Trophoblast cell (in vitro differentiated cells and primary cell): Measurements from ENCODE around the gene INTS14.

Source experiments
- DNase-seq, 2 donors: peaks; one replicate each; pipeline ENCODE4 v3.0.0-alpha.2; 2016
- H2AFZ ChIP-seq: 2 replicates; pipeline ENCODE4 v1.6.1; 2013; ENCODE audit warnings: low read length, moderate library complexity, mild to moderate bottlenecking; ENCODE audit not compliant: insufficient read depth, poor library complexity
- H2AK5ac ChIP-seq: 2 replicates; pipeline ENCODE4 v1.6.1; 2013; ENCODE audit warnings: mild to moderate bottlenecking, low read length
- H2BK120ac ChIP-seq: 2 replicates; pipeline ENCODE4 v1.6.1; 2013; ENCODE audit warnings: low read length, mild to moderate bottlenecking, moderate library complexity; ENCODE audit not compliant: insufficient read depth, poor library complexity
- H2BK12ac ChIP-seq: 2 replicates; pipeline ENCODE4 v1.6.1; 2013; ENCODE audit warnings: mild to moderate bottlenecking, low read length, moderate library complexity
- H2BK5ac ChIP-seq: 2 replicates; pipeline ENCODE4 v1.6.1; 2013; ENCODE audit warnings: low read length, low read depth, moderate library complexity, mild to moderate bottlenecking; ENCODE audit not compliant: poor library complexity
- H3K14ac ChIP-seq: 2 replicates; pipeline ENCODE4 v1.6.1; 2013; ENCODE audit warnings: mild to moderate bottlenecking, low read length
- H3K18ac ChIP-seq: 2 replicates; pipeline ENCODE4 v1.6.1; 2013; ENCODE audit warnings: mild to moderate bottlenecking, low read length
- H3K23ac ChIP-seq: 2 replicates; pipeline ENCODE4 v1.6.1; 2013; ENCODE audit warnings: low read length
- H3K27ac ChIP-seq: 2 replicates; pipeline ENCODE4 v1.5.1; 2013; ENCODE audit warnings: low read depth, mild to moderate bottlenecking, inconsistent platforms, low read length, moderate library complexity
- H3K27me3 ChIP-seq: 2 replicates; pipeline ENCODE4 v1.6.1; 2013; ENCODE audit warnings: inconsistent platforms, mild to moderate bottlenecking, low read length, moderate library complexity; ENCODE audit not compliant: insufficient read depth
- H3K36me3 ChIP-seq, 2 experiments: 1 replicate in 1 of 2; 2 replicates in 1 of 2; pipeline ENCODE4 v1.6.1; 2013; ENCODE audit warnings: low read length in 2 of 2, mild to moderate bottlenecking in 2 of 2, moderate library complexity in 1 of 2; ENCODE audit not compliant: insufficient read depth in 2 of 2, control insufficient read depth in 1 of 2
- H3K4ac ChIP-seq: 2 replicates; pipeline ENCODE4 v1.6.1; 2013; ENCODE audit warnings: low read depth, mild to moderate bottlenecking, low read length, moderate library complexity
- H3K4me1 ChIP-seq, 2 experiments: 1 replicate in 1 of 2; 2 replicates in 1 of 2; pipeline ENCODE4 v1.6.1; 2013; ENCODE audit warnings: low read length in 2 of 2, mild to moderate bottlenecking in 2 of 2, moderate library complexity in 1 of 2; ENCODE audit not compliant: insufficient read depth in 2 of 2, control insufficient read depth in 1 of 2
- H3K4me2 ChIP-seq: 2 replicates; pipeline ENCODE4 v1.6.1; 2013; ENCODE audit warnings: inconsistent platforms, mild to moderate bottlenecking, low read length, moderate library complexity
- H3K4me3 ChIP-seq: 2 replicates; pipeline ENCODE4 v1.5.1; 2013; ENCODE audit warnings: mild to moderate bottlenecking, low read depth, low read length, inconsistent platforms
- H3K79me1 ChIP-seq: one replicate; pipeline ENCODE4 v1.6.1; 2013; ENCODE audit warnings: low read length
- H3K79me2 ChIP-seq: 2 replicates; pipeline ENCODE4 v1.6.1; 2013; ENCODE audit warnings: low read length, mild to moderate bottlenecking; ENCODE audit not compliant: control insufficient read depth, insufficient read depth, poor library complexity
- H3K9ac ChIP-seq: 2 replicates; pipeline ENCODE4 v1.6.1; 2013; ENCODE audit warnings: mild to moderate bottlenecking, low read length
- H3K9me3 ChIP-seq: 2 replicates; pipeline ENCODE4 v1.6.1; 2013; ENCODE audit warnings: low read depth, mild to moderate bottlenecking, control low read depth, inconsistent platforms, low read length; ENCODE audit not compliant: insufficient read depth
- H4K12ac ChIP-seq: 2 replicates; pipeline ENCODE4 v1.6.1; 2013; ENCODE audit warnings: low read depth, mild to moderate bottlenecking, low read length, moderate library complexity
- H4K8ac ChIP-seq: 2 replicates; pipeline ENCODE4 v1.6.1; 2013; ENCODE audit warnings: low read depth, mild to moderate bottlenecking, low read length, moderate library complexity
- H4K91ac ChIP-seq: one replicate; pipeline ENCODE4 v1.6.1; 2013; ENCODE audit warnings: low read depth, mild to moderate bottlenecking, low read length, moderate library complexity
- WGBS: extraction: QIAGEN DNeasy Blood & Tissue Kit; methylation state at CpG from one replicate; pipeline ENCODE4 v1.1.7; 2013; ENCODE audit warnings: missing lambda C conversion rate; ENCODE audit not compliant: insufficient read length, insufficient coverage; ENCODE audit errors: extremely low coverage; 5-methylcytosine and 5-hydroxymethylcytosine counted together

Gene INTS14

GRCh38 chr15:65631503-65631902 is 20.6 kb upstream of the INTS14 start:
- H2AK5ac ChIP-seq: no peak overlapping the region

GRCh38 chr15:65630760-65631159 is 19.8 kb upstream of the INTS14 start:
- no peaks in the 10 kb centered on the region for H3K79me2 ChIP-seq
- no CpG with 5 or more reads among the region's 5 CpGs for WGBS
- no peaks in the 10 kb centered on the region for H3K27me3 ChIP-seq
- no peaks in the 10 kb centered on the region for H3K4me1 ChIP-seq
- H3K23ac ChIP-seq: no peak overlapping the region
- no peak overlapping the region for H2BK120ac ChIP-seq
- no peak for DNase-seq
- H3K36me3 ChIP-seq: peaks cover 0 to under 1% of the 10 kb centered on the region in 2 experiments
- H3K4me2 ChIP-seq: no peak overlapping the region
- H3K18ac ChIP-seq: no peak overlapping the region
- no peak overlapping the region for H3K4me3 ChIP-seq
- no peak overlapping the region for H2AFZ ChIP-seq
- no peak overlapping the region for H2BK5ac ChIP-seq
- no peaks in the 10 kb centered on the region for H3K9me3 ChIP-seq
- H2BK12ac ChIP-seq: no peak overlapping the region
- no peak overlapping the region for H4K91ac ChIP-seq
- H3K4ac ChIP-seq: no peak overlapping the region
- no peak overlapping the region for H3K9ac ChIP-seq
- no peak overlapping the region for H4K12ac ChIP-seq
- H3K14ac ChIP-seq: no peak overlapping the region
- no peaks in the 10 kb centered on the region for H3K79me1 ChIP-seq
- no peak overlapping the region for H4K8ac ChIP-seq
- no peak overlapping the region for H3K27ac ChIP-seq
- no peak overlapping the region for H2AK5ac ChIP-seq

More at GRCh38 chr15:65631503-65631902, 20.6 kb upstream of the INTS14 start:
- Histone ChIP-seq H2BK120ac (no peak overlapping the region), H3K14ac (no peak overlapping the region), H2BK5ac (no peak overlapping the region), H3K27me3 (no peaks in the 10 kb centered on the region), H2AFZ (no peak overlapping the region), H3K4me2 (no peak overlapping the region), H3K27ac (no peak overlapping the region), H3K79me2 (no peaks in the 10 kb centered on the region), H3K18ac (no peak overlapping the region), H3K9me3 (no peaks in the 10 kb centered on the region), H4K91ac (no peak overlapping the region), H4K8ac (no peak overlapping the region), H3K36me3 (no peaks in the 10 kb centered on the region), H3K4me3 (no peak overlapping the region), H3K4ac (no peak overlapping the region), H4K12ac (no peak overlapping the region), H3K79me1 (no peaks in the 10 kb centered on the region), H3K9ac (no peak overlapping the region), H2BK12ac (no peak overlapping the region), H3K23ac (no peak overlapping the region), H3K4me1 (no peaks in the 10 kb centered on the region)
- DNase-seq: no peak
- WGBS: no CpG with 5 or more reads among the region's 6 CpGs

GRCh38 chr15:65629548-65629947 is 18.6 kb upstream of the INTS14 start:
- no CpG with 5 or more reads among the region's 3 CpGs for WGBS
- H3K27me3 ChIP-seq: no peaks in the 10 kb centered on the region

GRCh38 chr15:65626856-65627255 is 15.9 kb upstream of the INTS14 start:
- no peaks in the 10 kb centered on the region for H3K4me1 ChIP-seq
- H2AK5ac ChIP-seq: no peak overlapping the region

More at GRCh38 chr15:65629548-65629947, 18.6 kb upstream of the INTS14 start:
- no peak overlapping the region for H3K27ac ChIP-seq
- H3K4ac ChIP-seq: no peak overlapping the region
- no peak overlapping the region for H2AFZ ChIP-seq
- no peak overlapping the region for H2BK120ac ChIP-seq
- H3K18ac ChIP-seq: no peak overlapping the region
- H3K9ac ChIP-seq: no peak overlapping the region
- DNase-seq: no peak
- H4K91ac ChIP-seq: no peak overlapping the region
- H3K4me1 ChIP-seq: no peaks in the 10 kb centered on the region
- H3K14ac ChIP-seq: no peak overlapping the region
- H4K8ac ChIP-seq: no peak overlapping the region
- H3K4me2 ChIP-seq: no peak overlapping the region
- H3K4me3 ChIP-seq: no peak overlapping the region
- no peak overlapping the region for H2BK5ac ChIP-seq
- H3K79me1 ChIP-seq: no peaks in the 10 kb centered on the region
- H3K9me3 ChIP-seq: no peaks in the 10 kb centered on the region
- H4K12ac ChIP-seq: no peak overlapping the region
- no peak overlapping the region for H2BK12ac ChIP-seq
- peaks cover 4 to 5% of the 10 kb centered on the region in 2 experiments for H3K36me3 ChIP-seq
- H3K79me2 ChIP-seq: no peaks in the 10 kb centered on the region
- no peak overlapping the region for H3K23ac ChIP-seq
- no peak overlapping the region for H2AK5ac ChIP-seq

More at GRCh38 chr15:65626856-65627255, 15.9 kb upstream of the INTS14 start:
- Histone ChIP-seq H3K79me2 (no peaks in the 10 kb centered on the region), H2BK12ac (no peak overlapping the region), H2BK120ac (no peak overlapping the region), H3K23ac (no peak overlapping the region), H3K14ac (no peak overlapping the region), H2AFZ (no peak overlapping the region), H3K36me3 (peaks cover 4 to 5% of the 10 kb centered on the region in 2 experiments), H3K4ac (no peak overlapping the region), H2BK5ac (no peak overlapping the region), H3K27ac (no peak overlapping the region), H3K27me3 (no peaks in the 10 kb centered on the region), H3K9ac (no peak overlapping the region), H3K9me3 (no peaks in the 10 kb centered on the region), H4K91ac (no peak overlapping the region), H4K8ac (no peak overlapping the region), H3K4me2 (no peak overlapping the region), H3K79me1 (no peaks in the 10 kb centered on the region), H3K4me3 (no peak overlapping the region), H3K18ac (no peak overlapping the region), H4K12ac (no peak overlapping the region)
- no CpG with 5 or more reads among the region's 4 CpGs for WGBS
- no peak for DNase-seq
